ENCODE data around the gene SHB. TPM values are rescaled to one million over a fixed set of nuclear protein-coding genes. Genes with fewer than 3 reads are reported as not detected.
A peak's percentile ranks its signal among the peaks of the same experiment; 100 is the strongest.

The SHB gene
- total and polyA plus RNA-seq, 2 of the 13 experiments (the other 11 are each of a cell fraction or from before 2014, with no cell fraction given) = 19.4 to 20.7 TPM

DNA sequence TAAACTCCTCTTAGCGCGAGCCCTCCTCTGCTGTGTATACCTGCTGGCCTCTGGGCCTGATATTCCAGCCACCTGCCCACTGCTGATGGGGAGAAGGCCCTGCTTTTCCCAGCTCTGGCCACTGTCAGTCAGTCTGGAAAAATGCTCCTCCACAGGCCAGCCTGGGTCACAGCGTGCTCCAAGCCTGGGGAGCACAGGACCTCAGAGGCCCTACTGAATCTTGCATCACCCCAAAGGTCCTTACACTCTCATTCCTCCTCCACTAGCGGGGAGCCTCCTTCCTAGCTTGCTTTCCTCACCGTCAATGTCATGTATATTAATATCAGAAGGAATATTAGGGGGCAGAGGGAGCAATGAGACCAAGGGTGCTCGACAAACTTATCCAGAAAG is 73.7 kb downstream of the SHB start:
- H3K36me3 ChIP-seq (replicated peaks in 1 of 2; ENCODE audit: control insufficient read depth in 1 of 2, insufficient read depth in 2 of 2, low read length in 2 of 2) = peaks cover 32 to 74% of the 10 kb centered on the region in 2 experiments
- ChIA-PET POLR2A (no interaction called here), CTCF (ENCODE audit: low intra/inter-chr PET ratio, low total read pairs) (no interaction called here)
- H3K9ac ChIP-seq (ENCODE audit: insufficient read depth, low read depth, low read length) = no peak overlapping the region
- H3K27me3 ChIP-seq (ENCODE audit: control insufficient read depth in 1 of 2, insufficient read depth in 2 of 2, low read length in 2 of 2) = no peaks in the 10 kb centered on the region
- WGBS (ENCODE audit: low lambda C conversion rate) = 95% methylated on average over 6 of the region's 6 CpGs
- no peak overlapping the region for H3K27ac ChIP-seq (ENCODE audit: extremely low read length, insufficient read depth, low read length)
- TF ChIP-seq RBM22 (optimal IDR thresholded peaks at IDR 0.05; ENCODE audit: low read length) (peak; percentile 46), HMGA1 (CRISPR knock-in tag; conservative IDR thresholded peaks at IDR 0.05) (no peak)
- no peaks in the 10 kb centered on the region for H3K9me3 ChIP-seq (ENCODE audit: low read length)
- peaks cover 53% of the 10 kb centered on the region; the same call in 1 of the 2 replicates for H4K20me1 ChIP-seq (ENCODE audit: insufficient read depth, low read length)
- H3K4me3 ChIP-seq (replicated peaks in 1 of 3; ENCODE audit: insufficient read depth in 1 of 3, low read depth in 2 of 3, low read length in 3 of 3) = no peak overlapping the region
- H3K4me2 ChIP-seq (ENCODE audit: low read depth, low read length) = no peak overlapping the region
- no peak for DNase-seq (ENCODE audit: low spot score)
- H3K79me2 ChIP-seq (ENCODE audit: insufficient read depth, low read length) = peaks cover 62% of the 10 kb centered on the region
- no TSS peak for BruUV-seq (replicated peaks)
- no peaks in the 10 kb centered on the region for H3K4me1 ChIP-seq (ENCODE audit: insufficient read depth, low read length)
- no peak overlapping the region for H2AFZ ChIP-seq (ENCODE audit: low read length)
- no peak; the same call in 1 of the 3 replicates for ATAC-seq
- no peak for FAIRE-seq
- intact Hi-C loops (cut with micrococcal nuclease; ENCODE audit: unreplicated experiment) = no loop called here
- in situ Hi-C loops (cut with HindIII; ENCODE audit: extremely low pct_ligation_motif_present, low pct_unique_long_range_greater_than_20kb) = no loop called here

DNA sequence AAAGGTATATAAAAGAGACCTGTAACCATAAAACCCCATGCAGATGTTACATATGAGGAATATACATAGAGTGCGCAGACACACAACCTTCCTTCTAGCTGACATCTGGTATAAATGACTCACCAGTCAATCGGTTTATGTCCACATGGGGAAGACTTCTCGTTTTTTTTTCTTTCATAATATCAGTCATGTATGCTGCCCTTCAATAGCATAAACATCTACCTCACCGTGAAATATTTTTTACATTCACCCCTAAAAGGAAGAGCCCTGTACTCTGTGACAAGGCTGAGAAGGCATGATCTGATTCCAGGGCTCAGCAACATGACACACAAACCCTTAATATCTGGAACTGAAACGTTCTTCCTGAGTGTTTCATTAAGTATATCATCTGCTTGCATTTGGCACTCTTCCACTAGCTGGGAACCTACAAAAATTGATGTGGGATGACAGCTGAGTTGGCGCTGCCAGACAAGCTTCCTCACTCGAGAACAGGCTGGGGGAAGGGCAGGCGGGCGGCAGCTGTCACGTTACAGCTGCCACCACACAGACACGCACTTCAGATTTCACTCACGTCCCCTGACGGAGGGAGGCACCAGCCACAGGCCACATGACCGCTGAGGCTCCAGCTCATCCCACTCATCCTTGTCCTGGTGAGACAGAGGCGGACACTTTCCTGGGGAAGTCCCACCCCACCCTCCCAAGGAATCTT is 74.2 kb downstream of the SHB start:
- no peaks in the 10 kb centered on the region for H3K4me1 ChIP-seq (ENCODE audit: insufficient read depth, low read length)
- no peak overlapping the region for H3K4me2 ChIP-seq (ENCODE audit: low read depth, low read length)
- no peak overlapping the region for H3K4me3 ChIP-seq (replicated peaks in 1 of 3; ENCODE audit: insufficient read depth in 1 of 3, low read depth in 2 of 3, low read length in 3 of 3)
- WGBS (ENCODE audit: low lambda C conversion rate) = 90% methylated on average over 15 of the region's 15 CpGs
- FAIRE-seq = no peak
- H3K9me3 ChIP-seq (ENCODE audit: low read length) = no peaks in the 10 kb centered on the region
- POLR2A ChIA-PET = no interaction called here
- peaks cover 49% of the 10 kb centered on the region; the same call in 1 of the 2 replicates for H4K20me1 ChIP-seq (ENCODE audit: insufficient read depth, low read length)
- CTCF ChIA-PET (ENCODE audit: low intra/inter-chr PET ratio, low total read pairs) = no interaction called here
- H3K79me2 ChIP-seq (ENCODE audit: insufficient read depth, low read length) = peaks cover 62% of the 10 kb centered on the region
- no TSS peak for BruUV-seq (replicated peaks)
- no peak overlapping the region for H3K27ac ChIP-seq (ENCODE audit: extremely low read length, insufficient read depth, low read length)
- in situ Hi-C loops (cut with HindIII; ENCODE audit: extremely low pct_ligation_motif_present, low pct_unique_long_range_greater_than_20kb) (no loop called here), intact Hi-C loops (cut with micrococcal nuclease; ENCODE audit: unreplicated experiment) (no loop called here)
- no peak for DNase-seq (ENCODE audit: low spot score)
- peaks cover 32 to 74% of the 10 kb centered on the region in 2 experiments for H3K36me3 ChIP-seq (replicated peaks in 1 of 2; ENCODE audit: control insufficient read depth in 1 of 2, insufficient read depth in 2 of 2, low read length in 2 of 2)
- no peak overlapping the region for H2AFZ ChIP-seq (ENCODE audit: low read length)
- peak; percentile 5 for TF ChIP-seq RBM22 (optimal IDR thresholded peaks at IDR 0.05; ENCODE audit: low read length)
- TF ChIP-seq ZSCAN9 (CRISPR knock-in tag; IDR thresholded peaks at IDR 0.05; ENCODE audit: borderline replicate concordance) = no peak
- no peak for TF ChIP-seq MAFF (IDR thresholded peaks at IDR 0.05; ENCODE audit: low read depth, low read length)
- no peak for TF ChIP-seq ZNF136 (CRISPR knock-in tag; IDR thresholded peaks at IDR 0.05; ENCODE audit: low read depth)
- TF ChIP-seq MEIS2 (CRISPR knock-in tag; IDR thresholded peaks at IDR 0.05) = no peak
- TF ChIP-seq PRMT3 (CRISPR knock-in tag; IDR thresholded peaks at IDR 0.05; ENCODE audit: borderline replicate concordance, low read depth) = no peak
- TF ChIP-seq, protein P1, sequence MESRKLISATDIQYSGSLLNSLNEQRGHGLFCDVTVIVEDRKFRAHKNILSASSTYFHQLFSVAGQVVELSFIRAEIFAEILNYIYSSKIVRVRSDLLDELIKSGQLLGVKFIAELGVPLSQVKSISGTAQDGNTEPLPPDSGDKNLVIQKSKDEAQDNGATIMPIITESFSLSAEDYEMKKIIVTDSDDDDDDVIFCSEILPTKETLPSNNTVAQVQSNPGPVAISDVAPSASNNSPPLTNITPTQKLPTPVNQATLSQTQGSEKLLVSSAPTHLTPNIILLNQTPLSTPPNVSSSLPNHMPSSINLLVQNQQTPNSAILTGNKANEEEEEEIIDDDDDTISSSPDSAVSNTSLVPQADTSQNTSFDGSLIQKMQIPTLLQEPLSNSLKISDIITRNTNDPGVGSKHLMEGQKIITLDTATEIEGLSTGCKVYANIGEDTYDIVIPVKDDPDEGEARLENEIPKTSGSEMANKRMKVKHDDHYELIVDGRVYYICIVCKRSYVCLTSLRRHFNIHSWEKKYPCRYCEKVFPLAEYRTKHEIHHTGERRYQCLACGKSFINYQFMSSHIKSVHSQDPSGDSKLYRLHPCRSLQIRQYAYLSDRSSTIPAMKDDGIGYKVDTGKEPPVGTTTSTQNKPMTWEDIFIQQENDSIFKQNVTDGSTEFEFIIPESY (CRISPR knock-in tag; IDR thresholded peaks at IDR 0.05) = 0 out of 2 replicates have a peak, but pooled peaks have one; percentile 45
- TF ChIP-seq, protein P2, sequence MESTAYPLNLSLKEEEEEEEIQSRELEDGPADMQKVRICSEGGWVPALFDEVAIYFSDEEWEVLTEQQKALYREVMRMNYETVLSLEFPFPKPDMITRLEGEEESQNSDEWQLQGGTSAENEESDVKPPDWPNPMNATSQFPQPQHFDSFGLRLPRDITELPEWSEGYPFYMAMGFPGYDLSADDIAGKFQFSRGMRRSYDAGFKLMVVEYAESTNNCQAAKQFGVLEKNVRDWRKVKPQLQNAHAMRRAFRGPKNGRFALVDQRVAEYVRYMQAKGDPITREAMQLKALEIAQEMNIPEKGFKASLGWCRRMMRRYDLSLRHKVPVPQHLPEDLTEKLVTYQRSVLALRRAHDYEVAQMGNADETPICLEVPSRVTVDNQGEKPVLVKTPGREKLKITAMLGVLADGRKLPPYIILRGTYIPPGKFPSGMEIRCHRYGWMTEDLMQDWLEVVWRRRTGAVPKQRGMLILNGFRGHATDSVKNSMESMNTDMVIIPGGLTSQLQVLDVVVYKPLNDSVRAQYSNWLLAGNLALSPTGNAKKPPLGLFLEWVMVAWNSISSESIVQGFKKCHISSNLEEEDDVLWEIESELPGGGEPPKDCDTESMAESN (CRISPR knock-in tag; conservative IDR thresholded peaks at IDR 0.05) = no peak
- no peak for TF ChIP-seq ZNF788 (CRISPR knock-in tag; IDR thresholded peaks at IDR 0.05; ENCODE audit: borderline replicate concordance)
- TF ChIP-seq ZBTB1 (CRISPR knock-in tag; IDR thresholded peaks at IDR 0.05; ENCODE audit: borderline replicate concordance) = no peak
- TF ChIP-seq ZFP90 (CRISPR knock-in tag; IDR thresholded peaks at IDR 0.05; ENCODE audit: borderline replicate concordance) = no peak
- no peak for TF ChIP-seq ADNP (CRISPR knock-in tag; IDR thresholded peaks at IDR 0.05)
- ATAC-seq = no peak
- H3K27me3 ChIP-seq (ENCODE audit: control insufficient read depth in 1 of 2, insufficient read depth in 2 of 2, low read length in 2 of 2) = no peaks in the 10 kb centered on the region
- H3K9ac ChIP-seq (ENCODE audit: insufficient read depth, low read depth, low read length) = no peak overlapping the region

Measured in HepG2 (cell line).